GM19467 (cell line): ENCODE results near the gene ABITRAM.
A peak's percentile ranks its signal among the peaks of the same experiment; 100 is the strongest.
"Not testable (repeated sequence)": the region's sequence is repeated elsewhere in the genome, so short reads cannot be mapped to it uniquely, and the experiment has no call there.

Experiments
- ATAC-seq: cut with Tn5 transposase; IDR thresholded peaks from one replicate; pipeline ENCODE4 v1.9.1; 2021; ENCODE audit warnings: mild to moderate bottlenecking, moderate library complexity; ENCODE audit not compliant: unreplicated experiment

Gene ABITRAM

GRCh38 chr9:108924466-108924865, 9.7 kb upstream of the ABITRAM start:
- ATAC-seq, result no peak

- no peak for ATAC-seq
Measured at GRCh38 chr9:108928386-108928785, 5.8 kb upstream of the ABITRAM start.

GRCh38 chr9:108933231-108933717, 926 bp upstream of the ABITRAM start:
- ATAC-seq, result no peak

GRCh38 chr9:108933718-108934322, 380 bp upstream of the ABITRAM start, which contains the start of gene ELP1:
ELP1 (minus strand) TSS chr9:108934124; CDS start chr9:108931146, 2,978 bp downstream.
- ATAC-seq, result peak; percentile 84

GRCh38 chr9:108937561-108938305, 3.5 kb downstream of the ABITRAM start:
- no peak for ATAC-seq

- no peak for ATAC-seq
Measured at GRCh38 chr9:108939975-108940374, 5.8 kb downstream of the ABITRAM start.

- no peak for ATAC-seq
Measured at GRCh38 chr9:108950168-108950567, 16.0 kb downstream of the ABITRAM start.

GRCh38 chr9:108951578-108951977, 17.4 kb downstream of the ABITRAM start:
- no peak for ATAC-seq

GRCh38 chr9:108953983-108954574, 19.9 kb downstream of the ABITRAM start:
- no peak for ATAC-seq

- ATAC-seq, result no peak
Measured at GRCh38 chr9:108956022-108956630, 21.9 kb downstream of the ABITRAM start.

GRCh38 chr9:108956631-108957026, 22.4 kb downstream of the ABITRAM start:
- ATAC-seq, result no peak

GRCh38 chr9:108960331-108960730, 26.1 kb downstream of the ABITRAM start:
- ATAC-seq, result no peak

GRCh38 chr9:108961151-108961550, 27.0 kb downstream of the ABITRAM start:
- ATAC-seq, result no peak

- ATAC-seq, result no peak
Measured at GRCh38 chr9:108963459-108964143, 29.4 kb downstream of the ABITRAM start.

- no peak for ATAC-seq
Measured at GRCh38 chr9:108967916-108968315, 33.7 kb downstream of the ABITRAM start.

- ATAC-seq, result not testable (repeated sequence)
Measured at GRCh38 chr9:108971392-108971791, 37.2 kb downstream of the ABITRAM start.

GRCh38 chr9:108972186-108972585, 38.0 kb downstream of the ABITRAM start:
- ATAC-seq, result no peak

- ATAC-seq, result no peak
Measured at GRCh38 chr9:108972626-108973209, 38.5 kb downstream of the ABITRAM start.

GRCh38 chr9:108973895-108974294, 39.7 kb downstream of the ABITRAM start:
- no peak for ATAC-seq

- ATAC-seq, result no peak
Measured at GRCh38 chr9:108978205-108978604, 44.0 kb downstream of the ABITRAM start.
